HEK293 (cell line): ENCODE data around the gene SLC29A1.

Experiments
- CTCF ChIA-PET: fragments of 350-600 bp; formaldehyde crosslinking; extraction: SDS; loops from one replicate; lab custom pipeline; 2021; ENCODE audit warnings: antibody characterized with exemption; lab: Yijun Ruan, JAX
- POLR2A ChIA-PET: fragments of 300-600 bp; formaldehyde crosslinking; extraction: SDS; loops from one replicate; lab custom pipeline; 2020; ENCODE audit warnings: antibody characterized with exemption, inconsistent platforms; lab: Yijun Ruan, JAX
- H3K27ac ChIP-seq: fragments of 200-500 bp; sonication (Bioruptor generic); 2 replicates; pipeline ENCODE4 v1.5.1; 2014; ENCODE audit warnings: low read depth, low read length, control low read depth, inconsistent platforms; ENCODE audit errors: extremely low read depth
- H3K36me3 ChIP-seq, 2 experiments: fragments of 200-500 bp in 1 of 2; sonication (Bioruptor generic) in 1 of 2; 1 replicate in 1 of 2; 2 replicates in 1 of 2; pipeline ENCODE4 v1.5.1; 2014 to 2017; ENCODE audit warnings: inconsistent platforms in 2 of 2, low read length in 2 of 2; ENCODE audit not compliant: control insufficient read depth in 2 of 2, insufficient read depth in 1 of 2
- H3K4me1 ChIP-seq: fragments of 200-500 bp; sonication (Bioruptor generic); 2 replicates; pipeline ENCODE4 v1.5.1; 2014; ENCODE audit warnings: mild to moderate bottlenecking, low read length, inconsistent platforms; ENCODE audit not compliant: control insufficient read depth, insufficient read depth
- H3K4me3 ChIP-seq: 2 replicates; pipeline ENCODE4 v1.5.1; 2011; ENCODE audit warnings: low read depth, mild to moderate bottlenecking, control low read depth, low read length, moderate library complexity
- H3K9me3 ChIP-seq: fragments of 200-500 bp; sonication (Bioruptor generic); 2 replicates; pipeline ENCODE4 v1.5.1; 2014; ENCODE audit warnings: low read depth, low read length, inconsistent platforms; ENCODE audit not compliant: control insufficient read depth, insufficient read depth
- FEZF1 ChIP-seq: fragments of 450-650 bp; formaldehyde crosslinking; IDR thresholded peaks from 2 replicates; pipeline ENCODE4 v1.5.1; 2016; ENCODE audit warnings: missing biosample characterization, missing genetic modification characterization
- GLIS1 ChIP-seq: fragments of 450-650 bp; formaldehyde crosslinking; IDR thresholded peaks from 2 replicates; pipeline ENCODE4 v1.5.1; 2016; ENCODE audit warnings: missing biosample characterization, missing genetic modification characterization
- GLIS2 ChIP-seq: fragments of 450-650 bp; formaldehyde crosslinking; IDR thresholded peaks from 2 replicates; pipeline ENCODE4 v1.5.1; 2016; ENCODE audit warnings: missing biosample characterization, missing genetic modification characterization
- IKZF3 ChIP-seq: fragments of 450-650 bp; IDR thresholded peaks from 2 replicates; pipeline ENCODE4 v1.5.0; 2018; ENCODE audit warnings: missing biosample characterization, mild to moderate bottlenecking, missing genetic modification characterization, moderate library complexity
- KLF10 ChIP-seq: fragments of 450-650 bp; IDR thresholded peaks from 2 replicates; pipeline ENCODE4 v1.5.1; 2018; ENCODE audit warnings: missing biosample characterization, mild to moderate bottlenecking, missing genetic modification characterization
- KLF8 ChIP-seq: fragments of 450-650 bp; formaldehyde crosslinking; IDR thresholded peaks from 2 replicates; pipeline ENCODE4 v1.5.1; 2016; ENCODE audit warnings: missing biosample characterization, missing genetic modification characterization
- OSR2 ChIP-seq: fragments of 450-650 bp; formaldehyde crosslinking; IDR thresholded peaks from 2 replicates; pipeline ENCODE4 v1.5.1; 2016; ENCODE audit warnings: missing biosample characterization, missing genetic modification characterization
- SP2 ChIP-seq: fragments of 450-650 bp; formaldehyde crosslinking; IDR thresholded peaks from 2 replicates; pipeline ENCODE4 v1.5.1; 2016; ENCODE audit warnings: missing biosample characterization, missing genetic modification characterization
- YY1 ChIP-seq: fragments of 450-650 bp; formaldehyde crosslinking; IDR thresholded peaks from 2 replicates; pipeline ENCODE4 v1.5.1; 2018; ENCODE audit warnings: missing biosample characterization, missing genetic modification characterization
- ZBTB11 ChIP-seq: fragments of 450-650 bp; formaldehyde crosslinking; conservative IDR thresholded peaks from 2 replicates; pipeline ENCODE4 v1.5.1; 2016; ENCODE audit warnings: low read depth, missing biosample characterization, missing genetic modification characterization
- ZBTB48 ChIP-seq: fragments of 450-650 bp; formaldehyde crosslinking; IDR thresholded peaks from 2 replicates; pipeline ENCODE4 v1.5.1; 2016; ENCODE audit warnings: missing biosample characterization, missing genetic modification characterization
- ZFHX2 ChIP-seq: fragments of 450-650 bp; formaldehyde crosslinking; conservative IDR thresholded peaks from 2 replicates; pipeline ENCODE4 v1.5.1; 2016; ENCODE audit warnings: missing biosample characterization, missing genetic modification characterization
- ZNF433 ChIP-seq: fragments of 450-650 bp; formaldehyde crosslinking; IDR thresholded peaks from 2 replicates; pipeline ENCODE4 v1.5.1; 2016; ENCODE audit warnings: missing biosample characterization, missing genetic modification characterization, low read depth
- ZNF558 ChIP-seq: fragments of 450-650 bp; formaldehyde crosslinking; IDR thresholded peaks from 2 replicates; pipeline ENCODE4 v1.5.1; 2016; ENCODE audit warnings: missing biosample characterization, missing genetic modification characterization
- ZNF639 ChIP-seq: fragments of 450-650 bp; formaldehyde crosslinking; IDR thresholded peaks from 2 replicates; pipeline ENCODE4 v1.5.1; 2016; ENCODE audit warnings: missing biosample characterization, missing genetic modification characterization
- ZNF654 ChIP-seq: fragments of 450-650 bp; formaldehyde crosslinking; IDR thresholded peaks from 2 replicates; pipeline ENCODE4 v1.5.1; 2016; ENCODE audit warnings: low read depth, missing biosample characterization, missing genetic modification characterization
- ZNF707 ChIP-seq: fragments of 450-650 bp; formaldehyde crosslinking; IDR thresholded peaks from 2 replicates; pipeline ENCODE4 v1.5.1; 2016; ENCODE audit warnings: missing biosample characterization, missing genetic modification characterization
- TF ChIP-seq, protein P1 (sequence below): fragments of 450-650 bp; formaldehyde crosslinking; IDR thresholded peaks from 2 replicates; pipeline ENCODE4 v1.5.1; 2016; ENCODE audit warnings: missing biosample characterization, missing genetic modification characterization, borderline replicate concordance
- TF ChIP-seq, protein P2 (sequence below): fragments of 450-650 bp; formaldehyde crosslinking; optimal IDR thresholded peaks from 2 replicates; pipeline ENCODE3; 2016; ENCODE audit warnings: missing biosample characterization, mild to moderate bottlenecking, missing genetic modification characterization
- TF ChIP-seq, protein P3 (sequence below): fragments of 450-650 bp; formaldehyde crosslinking; IDR thresholded peaks from 2 replicates; pipeline ENCODE4 v1.5.1; 2016; ENCODE audit warnings: missing biosample characterization, missing genetic modification characterization

SLC29A1 gene

DNA sequence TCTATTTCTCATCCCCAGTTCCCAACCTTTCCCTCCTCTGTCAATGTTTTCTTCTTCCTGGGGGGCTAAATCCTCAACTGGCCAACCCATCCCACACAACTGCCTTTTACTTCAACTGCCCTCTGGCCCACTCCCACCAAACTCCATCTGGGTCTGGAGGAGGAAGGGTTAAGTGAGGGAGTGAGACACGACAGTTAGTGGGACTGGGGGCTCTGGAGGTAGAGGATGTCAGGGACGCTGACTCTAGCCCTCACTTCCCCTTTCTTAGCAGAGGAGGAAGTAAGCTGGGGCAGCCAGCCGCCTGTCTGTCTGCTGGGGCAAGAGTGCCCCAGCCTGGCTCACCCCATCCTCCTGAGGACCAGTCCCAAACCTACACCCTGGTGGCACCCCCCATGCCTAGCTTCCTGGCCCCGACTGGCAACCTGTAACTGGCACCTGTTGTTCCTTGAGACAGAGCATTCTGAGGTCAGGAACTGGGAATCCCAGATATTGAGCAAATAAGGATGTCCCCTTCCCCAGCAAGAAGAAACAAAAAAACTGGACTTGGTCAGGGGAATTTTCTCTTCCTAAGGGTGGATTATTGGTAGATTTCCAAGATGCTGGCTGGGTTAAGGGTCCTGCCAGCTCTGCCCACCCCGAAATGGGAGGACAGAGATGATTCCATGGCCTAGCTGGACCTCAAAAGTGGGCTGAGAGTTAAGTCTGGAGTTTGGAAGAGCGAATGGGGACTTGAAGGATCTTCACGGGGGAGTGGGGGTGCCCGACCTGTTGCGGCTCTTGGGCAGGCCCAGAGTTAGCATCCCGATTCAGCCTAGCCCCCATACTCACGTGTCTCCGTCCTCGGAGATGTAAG, 41.0 kb downstream of the SLC29A1 start (continued):
- TF ChIP-seq, protein P1, sequence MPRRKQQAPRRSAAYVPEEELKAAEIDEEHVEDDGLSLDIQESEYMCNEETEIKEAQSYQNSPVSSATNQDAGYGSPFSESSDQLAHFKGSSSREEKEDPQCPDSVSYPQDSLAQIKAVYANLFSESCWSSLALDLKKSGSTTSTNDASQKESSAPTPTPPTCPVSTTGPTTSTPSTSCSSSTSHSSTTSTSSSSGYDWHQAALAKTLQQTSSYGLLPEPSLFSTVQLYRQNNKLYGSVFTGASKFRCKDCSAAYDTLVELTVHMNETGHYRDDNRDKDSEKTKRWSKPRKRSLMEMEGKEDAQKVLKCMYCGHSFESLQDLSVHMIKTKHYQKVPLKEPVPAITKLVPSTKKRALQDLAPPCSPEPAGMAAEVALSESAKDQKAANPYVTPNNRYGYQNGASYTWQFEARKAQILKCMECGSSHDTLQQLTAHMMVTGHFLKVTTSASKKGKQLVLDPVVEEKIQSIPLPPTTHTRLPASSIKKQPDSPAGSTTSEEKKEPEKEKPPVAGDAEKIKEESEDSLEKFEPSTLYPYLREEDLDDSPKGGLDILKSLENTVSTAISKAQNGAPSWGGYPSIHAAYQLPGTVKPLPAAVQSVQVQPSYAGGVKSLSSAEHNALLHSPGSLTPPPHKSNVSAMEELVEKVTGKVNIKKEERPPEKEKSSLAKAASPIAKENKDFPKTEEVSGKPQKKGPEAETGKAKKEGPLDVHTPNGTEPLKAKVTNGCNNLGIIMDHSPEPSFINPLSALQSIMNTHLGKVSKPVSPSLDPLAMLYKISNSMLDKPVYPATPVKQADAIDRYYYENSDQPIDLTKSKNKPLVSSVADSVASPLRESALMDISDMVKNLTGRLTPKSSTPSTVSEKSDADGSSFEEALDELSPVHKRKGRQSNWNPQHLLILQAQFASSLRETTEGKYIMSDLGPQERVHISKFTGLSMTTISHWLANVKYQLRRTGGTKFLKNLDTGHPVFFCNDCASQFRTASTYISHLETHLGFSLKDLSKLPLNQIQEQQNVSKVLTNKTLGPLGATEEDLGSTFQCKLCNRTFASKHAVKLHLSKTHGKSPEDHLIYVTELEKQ (tag by site-specific recombination), result no peak

DNA sequence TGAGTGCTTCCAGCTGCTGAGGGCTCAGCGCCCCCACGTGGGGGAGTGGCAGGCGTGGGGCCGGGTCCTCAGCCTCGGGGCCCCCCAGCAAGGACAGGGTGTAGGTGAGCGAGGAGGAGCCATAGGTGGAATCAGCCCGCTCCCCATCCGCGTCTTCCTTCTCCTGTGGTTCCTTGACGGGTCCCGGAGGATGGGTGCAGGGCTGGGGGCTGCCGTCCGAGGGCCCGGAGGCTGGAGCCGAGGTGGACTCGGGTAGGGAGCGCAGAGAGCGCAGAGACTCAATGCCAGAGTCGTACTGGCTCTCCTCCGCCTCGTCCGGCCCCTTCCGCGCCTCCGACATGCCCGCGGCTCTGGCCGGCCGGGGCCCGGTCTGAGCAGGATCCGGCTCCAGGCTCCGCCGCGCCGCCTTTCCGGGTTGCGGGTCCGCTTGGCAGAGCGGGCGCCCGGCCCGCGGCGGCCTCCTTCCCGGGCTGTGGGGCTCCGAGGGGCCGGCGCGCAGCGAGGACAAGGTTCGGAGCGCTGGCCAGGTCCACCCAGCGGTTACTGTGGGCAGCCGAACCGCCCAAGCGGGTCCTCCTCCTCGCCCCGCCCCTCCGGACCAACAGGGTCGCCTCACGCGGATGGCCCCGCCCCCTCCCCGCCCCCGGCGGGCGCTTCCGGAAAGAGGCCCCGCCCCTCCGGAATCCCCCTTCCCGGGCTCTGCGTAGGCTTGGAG, 41.8 kb downstream of the SLC29A1 start, which contains the start of gene NFKBIE:
Gene NFKBIE (minus strand): TSS at position 545 of the 715 bp plus-strand sequence. CDS start 205 bp downstream, at position 340.
- peak within 1 kb of the TSS; percentile 76; the same call in 1 of the 2 replicates for H3K27ac ChIP-seq
- ChIA-PET POLR2A (interaction anchor here (0.6 to 2.2 kb wide), 3 partner anchors 18 to 555 kb away, joined by 3 to 15 read pairs (median 5); partner anchors contain the start of gene HSP90AB1), CTCF (interaction anchor here (0.7 to 7.2 kb wide), 10 partner anchors 9 to 79 kb away, joined by 3 to 208 read pairs (median 35); partner anchors contain the start of genes AARS2, SLC35B2 and SPATS1)
- H3K9me3 ChIP-seq, result no peaks in the 10 kb centered on the region
- H3K4me3 ChIP-seq, result peak within 1 kb of the TSS; percentile 62
- H3K36me3 ChIP-seq, result peaks cover 0 to 16% of the 10 kb centered on the region in 2 experiments; a peak in 1 of 3 replicates
- peaks cover 4% of the 10 kb centered on the region; the same call in 1 of the 2 replicates for H3K4me1 ChIP-seq
- no peak for TF ChIP-seq ZNF558
- TF ChIP-seq, protein P2, sequence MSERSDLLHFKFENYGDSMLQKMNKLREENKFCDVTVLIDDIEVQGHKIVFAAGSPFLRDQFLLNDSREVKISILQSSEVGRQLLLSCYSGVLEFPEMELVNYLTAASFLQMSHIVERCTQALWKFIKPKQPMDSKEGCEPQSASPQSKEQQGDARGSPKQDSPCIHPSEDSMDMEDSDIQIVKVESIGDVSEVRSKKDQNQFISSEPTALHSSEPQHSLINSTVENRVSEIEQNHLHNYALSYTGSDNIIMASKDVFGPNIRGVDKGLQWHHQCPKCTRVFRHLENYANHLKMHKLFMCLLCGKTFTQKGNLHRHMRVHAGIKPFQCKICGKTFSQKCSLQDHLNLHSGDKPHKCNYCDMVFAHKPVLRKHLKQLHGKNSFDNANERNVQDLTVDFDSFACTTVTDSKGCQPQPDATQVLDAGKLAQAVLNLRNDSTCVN (tag by site-specific recombination), result peak; percentile 62
- peak; percentile 38; the same call in 1 of the 2 replicates for TF ChIP-seq ZFHX2 (tag by site-specific recombination)
- TF ChIP-seq ZNF654, result peak; percentile 30; the same call in 1 of the 2 replicates
- TF ChIP-seq YY1, result 0 out of 2 replicates have a peak, but pooled peaks have one; percentile 28
- peak; percentile 81 for TF ChIP-seq KLF10 (tag by site-specific recombination)
- TF ChIP-seq OSR2 (tag by site-specific recombination), result no peak
- peak; percentile 52; the same call in 1 of the 2 replicates for TF ChIP-seq KLF8 (tag by site-specific recombination)
- TF ChIP-seq ZNF433 (tag by site-specific recombination), result no peak
- peak; percentile 97 for TF ChIP-seq GLIS2 (tag by site-specific recombination)
- peak; percentile 46; the same call in 1 of the 2 replicates for TF ChIP-seq ZBTB11
- peak; percentile 87 for TF ChIP-seq GLIS1 (tag by site-specific recombination)
- peak; percentile 56; the same call in 1 of the 2 replicates for TF ChIP-seq ZBTB48 (tag by site-specific recombination)
- TF ChIP-seq SP2 (tag by site-specific recombination), result peak; percentile 83
- TF ChIP-seq FEZF1 (tag by site-specific recombination), result no peak; the same call in 1 of the 2 replicates
- no peak for TF ChIP-seq ZNF639 (tag by site-specific recombination)
- TF ChIP-seq IKZF3 (tag by site-specific recombination), result 0 out of 2 replicates have a peak, but pooled peaks have one; percentile 60
- TF ChIP-seq, protein P3, sequence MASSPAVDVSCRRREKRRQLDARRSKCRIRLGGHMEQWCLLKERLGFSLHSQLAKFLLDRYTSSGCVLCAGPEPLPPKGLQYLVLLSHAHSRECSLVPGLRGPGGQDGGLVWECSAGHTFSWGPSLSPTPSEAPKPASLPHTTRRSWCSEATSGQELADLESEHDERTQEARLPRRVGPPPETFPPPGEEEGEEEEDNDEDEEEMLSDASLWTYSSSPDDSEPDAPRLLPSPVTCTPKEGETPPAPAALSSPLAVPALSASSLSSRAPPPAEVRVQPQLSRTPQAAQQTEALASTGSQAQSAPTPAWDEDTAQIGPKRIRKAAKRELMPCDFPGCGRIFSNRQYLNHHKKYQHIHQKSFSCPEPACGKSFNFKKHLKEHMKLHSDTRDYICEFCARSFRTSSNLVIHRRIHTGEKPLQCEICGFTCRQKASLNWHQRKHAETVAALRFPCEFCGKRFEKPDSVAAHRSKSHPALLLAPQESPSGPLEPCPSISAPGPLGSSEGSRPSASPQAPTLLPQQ (tag by site-specific recombination), result peak; percentile 44; the same call in 1 of the 2 replicates
- no peak for TF ChIP-seq ZNF707 (tag by site-specific recombination)
